8988T (cell line): Measurements from ENCODE around the gene BRD1.
"Not testable (repeated sequence)": the region's sequence is repeated elsewhere in the genome, so short reads cannot be mapped to it uniquely, and the experiment has no call there.

Source experiments
- DNase-seq: peaks from one replicate; pipeline ENCODE4 v3.0.0; 2011

The BRD1 gene

GRCh38 chr22:49767355-49768062 lies 60.2 kb downstream of the BRD1 start:
- DNase-seq, result no peak

GRCh38 chr22:49765951-49766350 lies 61.7 kb downstream of the BRD1 start:
- DNase-seq, result no peak

- peak; percentile 8 for DNase-seq
These were observed 62.4 kb downstream of the BRD1 start for GRCh38 chr22:49765091-49765771.

- DNase-seq, result peak; percentile 7
These were observed 63.5 kb downstream of the BRD1 start for GRCh38 chr22:49764127-49764581.

GRCh38 chr22:49763696-49764095 lies 64.0 kb downstream of the BRD1 start:
- DNase-seq, result no peak

GRCh38 chr22:49763138-49763537 lies 64.5 kb downstream of the BRD1 start:
- no peak for DNase-seq

GRCh38 chr22:49762571-49762970 lies 65.1 kb downstream of the BRD1 start:
- not testable (repeated sequence) for DNase-seq

GRCh38 chr22:49761836-49762235 lies 65.8 kb downstream of the BRD1 start:
- DNase-seq, result no peak

GRCh38 chr22:49760630-49761571 lies 66.8 kb downstream of the BRD1 start:
- DNase-seq, result no peak

GRCh38 chr22:49760280-49760629 lies 67.4 kb downstream of the BRD1 start:
- no peak for DNase-seq

GRCh38 chr22:49756676-49757075 lies 71.0 kb downstream of the BRD1 start:
- no peak for DNase-seq

GRCh38 chr22:49756201-49756600 lies 71.5 kb downstream of the BRD1 start:
- DNase-seq, result no peak

GRCh38 chr22:49755631-49756001 lies 72.1 kb downstream of the BRD1 start:
- DNase-seq, result no peak

GRCh38 chr22:49754696-49755630 lies 72.7 kb downstream of the BRD1 start:
- DNase-seq, result no peak

- no peak for DNase-seq
These were observed 73.5 kb downstream of the BRD1 start for GRCh38 chr22:49753961-49754695.

GRCh38 chr22:49753276-49753890 lies 74.3 kb downstream of the BRD1 start:
- DNase-seq, result no peak

GRCh38 chr22:49752598-49753091 lies 75.0 kb downstream of the BRD1 start:
- no peak for DNase-seq

- no peak for DNase-seq
These were observed 75.6 kb downstream of the BRD1 start for GRCh38 chr22:49751966-49752597.

- DNase-seq, result no peak
These were observed 76.2 kb downstream of the BRD1 start for GRCh38 chr22:49751318-49751965.
